ENCODE results near the gene CCDC34. TPM values are rescaled to one million over a fixed set of nuclear protein-coding genes. Genes with fewer than 3 reads are reported as not detected.

The CCDC34 gene
- polyA plus RNA-seq, 1 donor from 2014 or later: 13.3 TPM

DNA sequence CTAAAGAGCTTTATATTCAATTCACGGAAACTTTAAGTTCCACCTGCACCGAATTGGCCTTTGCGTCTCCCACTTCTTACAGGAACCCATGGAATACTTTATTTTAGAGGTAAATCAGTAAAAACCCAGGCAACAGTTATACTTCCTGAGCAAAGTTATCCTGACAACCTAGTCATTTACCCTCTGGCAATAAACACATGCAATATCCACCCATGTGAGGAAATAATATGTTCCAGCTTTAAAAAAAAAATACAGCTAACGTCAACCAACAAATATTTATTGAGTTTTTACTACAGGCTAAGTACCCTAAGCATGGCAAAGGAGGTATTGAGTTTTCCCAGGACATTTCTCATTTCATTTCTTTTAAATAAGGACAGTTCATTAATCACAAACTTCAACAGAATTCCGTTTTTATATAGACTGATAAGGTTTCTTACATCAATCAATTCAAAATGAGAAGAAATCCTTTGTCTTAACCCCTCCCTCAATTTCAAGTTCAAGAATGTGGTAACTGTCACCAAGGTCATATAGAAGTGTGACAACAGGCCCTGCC lies 38.3 kb upstream of the CCDC34 start:
- H3K9me2 ChIP-seq (ENCODE audit: insufficient read depth, low read length): no peaks in the 10 kb centered on the region
- H3K27ac ChIP-seq (ENCODE audit: low read length): no peak overlapping the region
- H4K20me1 ChIP-seq (ENCODE audit: insufficient read depth): no peaks in the 10 kb centered on the region
- H3F3A ChIP-seq (ENCODE audit: insufficient read depth, low read length, poor library complexity, severe bottlenecking): no peaks in the 10 kb centered on the region
- H3K79me2 ChIP-seq (replicated peaks; ENCODE audit: insufficient read depth, low read length): peaks cover 3% of the 10 kb centered on the region
- H3K36me3 ChIP-seq (ENCODE audit: insufficient read depth, low read length): no peaks in the 10 kb centered on the region
- H3K4me2 ChIP-seq (ENCODE audit: low read length): no peak overlapping the region
- no peaks in the 10 kb centered on the region for H3K27me3 ChIP-seq (ENCODE audit: insufficient read depth, low read depth, low read length)
- no peak overlapping the region for H3K4me3 ChIP-seq (ENCODE audit: low read length)
- TF ChIP-seq, protein P1, sequence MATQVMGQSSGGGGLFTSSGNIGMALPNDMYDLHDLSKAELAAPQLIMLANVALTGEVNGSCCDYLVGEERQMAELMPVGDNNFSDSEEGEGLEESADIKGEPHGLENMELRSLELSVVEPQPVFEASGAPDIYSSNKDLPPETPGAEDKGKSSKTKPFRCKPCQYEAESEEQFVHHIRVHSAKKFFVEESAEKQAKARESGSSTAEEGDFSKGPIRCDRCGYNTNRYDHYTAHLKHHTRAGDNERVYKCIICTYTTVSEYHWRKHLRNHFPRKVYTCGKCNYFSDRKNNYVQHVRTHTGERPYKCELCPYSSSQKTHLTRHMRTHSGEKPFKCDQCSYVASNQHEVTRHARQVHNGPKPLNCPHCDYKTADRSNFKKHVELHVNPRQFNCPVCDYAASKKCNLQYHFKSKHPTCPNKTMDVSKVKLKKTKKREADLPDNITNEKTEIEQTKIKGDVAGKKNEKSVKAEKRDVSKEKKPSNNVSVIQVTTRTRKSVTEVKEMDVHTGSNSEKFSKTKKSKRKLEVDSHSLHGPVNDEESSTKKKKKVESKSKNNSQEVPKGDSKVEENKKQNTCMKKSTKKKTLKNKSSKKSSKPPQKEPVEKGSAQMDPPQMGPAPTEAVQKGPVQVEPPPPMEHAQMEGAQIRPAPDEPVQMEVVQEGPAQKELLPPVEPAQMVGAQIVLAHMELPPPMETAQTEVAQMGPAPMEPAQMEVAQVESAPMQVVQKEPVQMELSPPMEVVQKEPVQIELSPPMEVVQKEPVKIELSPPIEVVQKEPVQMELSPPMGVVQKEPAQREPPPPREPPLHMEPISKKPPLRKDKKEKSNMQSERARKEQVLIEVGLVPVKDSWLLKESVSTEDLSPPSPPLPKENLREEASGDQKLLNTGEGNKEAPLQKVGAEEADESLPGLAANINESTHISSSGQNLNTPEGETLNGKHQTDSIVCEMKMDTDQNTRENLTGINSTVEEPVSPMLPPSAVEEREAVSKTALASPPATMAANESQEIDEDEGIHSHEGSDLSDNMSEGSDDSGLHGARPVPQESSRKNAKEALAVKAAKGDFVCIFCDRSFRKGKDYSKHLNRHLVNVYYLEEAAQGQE (IDR thresholded peaks at IDR 0.05; ENCODE audit: borderline replicate concordance): no peak
- TF ChIP-seq EZH2 (IDR thresholded peaks at IDR 0.05; ENCODE audit: borderline replicate concordance, insufficient read depth, low read length, poor library complexity, severe bottlenecking) (no peak), POLR2AphosphoS5 (IDR thresholded peaks at IDR 0.05) (no peak)
- H3K9me3 ChIP-seq (ENCODE audit: low read length): no peaks in the 10 kb centered on the region
- H3K9ac ChIP-seq (ENCODE audit: low read length): no peak overlapping the region
- H2AFZ ChIP-seq (ENCODE audit: low read depth, low read length): no peak overlapping the region

DNA sequence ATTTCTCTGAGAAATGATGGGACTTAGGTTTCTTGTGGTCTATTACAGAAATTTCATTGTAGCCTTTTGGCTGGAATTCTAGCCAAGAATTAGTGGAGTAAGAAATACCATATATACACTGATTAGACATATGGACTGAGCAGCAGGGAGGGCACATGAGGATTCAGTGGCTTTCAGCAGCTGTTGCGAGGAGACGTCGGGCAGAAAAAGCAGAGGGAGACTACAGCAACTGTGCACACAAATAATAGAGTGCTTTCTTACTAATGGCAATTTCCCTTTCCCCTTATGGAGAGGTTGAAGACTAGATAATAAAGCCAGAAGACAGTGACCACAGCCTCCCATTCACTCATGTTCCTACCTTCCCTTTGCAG lies 35.4 kb upstream of the CCDC34 start:
- no peaks in the 10 kb centered on the region for H3K36me3 ChIP-seq (ENCODE audit: insufficient read depth, low read length)
- H3F3A ChIP-seq (ENCODE audit: insufficient read depth, low read length, poor library complexity, severe bottlenecking): no peaks in the 10 kb centered on the region
- no peak overlapping the region for H2AFZ ChIP-seq (ENCODE audit: low read depth, low read length)
- H3K27me3 ChIP-seq (ENCODE audit: insufficient read depth, low read depth, low read length): no peaks in the 10 kb centered on the region
- no peaks in the 10 kb centered on the region for H3K9me2 ChIP-seq (ENCODE audit: insufficient read depth, low read length)
- no peaks in the 10 kb centered on the region for H3K9me3 ChIP-seq (ENCODE audit: low read length)
- no peak overlapping the region for H3K27ac ChIP-seq (ENCODE audit: low read length)
- peaks cover 3% of the 10 kb centered on the region for H3K79me2 ChIP-seq (replicated peaks; ENCODE audit: insufficient read depth, low read length)
- TF ChIP-seq EP300 (conservative IDR thresholded peaks at IDR 0.05; ENCODE audit: poor library complexity, severe bottlenecking) (no peak), RAD21 (conservative IDR thresholded peaks at IDR 0.05) (no peak), EZH2 (IDR thresholded peaks at IDR 0.05; ENCODE audit: borderline replicate concordance, insufficient read depth, low read length, poor library complexity, severe bottlenecking) (no peak), MXI1 (conservative IDR thresholded peaks at IDR 0.05; ENCODE audit: poor library complexity, severe bottlenecking) (no peak), POLR2AphosphoS5 (IDR thresholded peaks at IDR 0.05) (no peak), SMC3 (conservative IDR thresholded peaks at IDR 0.05; ENCODE audit: poor library complexity) (no peak)
- TF ChIP-seq, protein P2, sequence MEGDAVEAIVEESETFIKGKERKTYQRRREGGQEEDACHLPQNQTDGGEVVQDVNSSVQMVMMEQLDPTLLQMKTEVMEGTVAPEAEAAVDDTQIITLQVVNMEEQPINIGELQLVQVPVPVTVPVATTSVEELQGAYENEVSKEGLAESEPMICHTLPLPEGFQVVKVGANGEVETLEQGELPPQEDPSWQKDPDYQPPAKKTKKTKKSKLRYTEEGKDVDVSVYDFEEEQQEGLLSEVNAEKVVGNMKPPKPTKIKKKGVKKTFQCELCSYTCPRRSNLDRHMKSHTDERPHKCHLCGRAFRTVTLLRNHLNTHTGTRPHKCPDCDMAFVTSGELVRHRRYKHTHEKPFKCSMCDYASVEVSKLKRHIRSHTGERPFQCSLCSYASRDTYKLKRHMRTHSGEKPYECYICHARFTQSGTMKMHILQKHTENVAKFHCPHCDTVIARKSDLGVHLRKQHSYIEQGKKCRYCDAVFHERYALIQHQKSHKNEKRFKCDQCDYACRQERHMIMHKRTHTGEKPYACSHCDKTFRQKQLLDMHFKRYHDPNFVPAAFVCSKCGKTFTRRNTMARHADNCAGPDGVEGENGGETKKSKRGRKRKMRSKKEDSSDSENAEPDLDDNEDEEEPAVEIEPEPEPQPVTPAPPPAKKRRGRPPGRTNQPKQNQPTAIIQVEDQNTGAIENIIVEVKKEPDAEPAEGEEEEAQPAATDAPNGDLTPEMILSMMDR (IDR thresholded peaks at IDR 0.05; ENCODE audit: poor library complexity, severe bottlenecking): no peak
- TF ChIP-seq, protein P1 (IDR thresholded peaks at IDR 0.05; ENCODE audit: borderline replicate concordance): no peak
- no peak overlapping the region for H3K4me2 ChIP-seq (ENCODE audit: low read length)
- no peak overlapping the region for H3K9ac ChIP-seq (ENCODE audit: low read length)
- no peaks in the 10 kb centered on the region for H4K20me1 ChIP-seq (ENCODE audit: insufficient read depth)
- no peak overlapping the region for H3K4me3 ChIP-seq (ENCODE audit: low read length)

Measured in neural cell (in vitro differentiated cells).